SK-N-SH treated with all-trans-retinoic acid at 6 μM for 48 hours (cell line): ENCODE results near the gene MAPK8IP3.

Experiments
- ATAC-seq: fragments of 200-7000 bp; cut with Tn5 transposase; 3 replicates; pipeline ENCODE4 v1.9.1; 2020; ENCODE audit warnings: mild to moderate bottlenecking, moderate library complexity
- ARNTL ChIP-seq: fragments of 450-650 bp; formaldehyde crosslinking; IDR thresholded peaks from 2 replicates; pipeline ENCODE4 v1.5.0; 2020; ENCODE audit warnings: low read depth, mild to moderate bottlenecking, moderate library complexity, borderline replicate concordance
- BACH2 ChIP-seq: fragments of 250-450 bp; sonication (Bioruptor Pico); IDR thresholded peaks from 2 replicates; pipeline ENCODE4 v1.9.0; 2021; ENCODE audit warnings: mild to moderate bottlenecking, borderline replicate concordance
- CREB5 ChIP-seq: fragments of 250-450 bp; sonication (Bioruptor Pico); IDR thresholded peaks from 2 replicates; pipeline ENCODE4 v1.5.1; 2020; ENCODE audit warnings: low read depth, mild to moderate bottlenecking, moderate library complexity
- CSDC2 ChIP-seq: fragments of 250-450 bp; sonication (Bioruptor Pico); IDR thresholded peaks from 2 replicates; pipeline ENCODE4 v1.5.0; 2020; ENCODE audit warnings: mild to moderate bottlenecking, moderate library complexity
- CSRNP3 ChIP-seq: fragments of 250-450 bp; sonication (Bioruptor Pico); IDR thresholded peaks from 2 replicates; pipeline ENCODE4 v1.5.1; 2021; ENCODE audit warnings: mild to moderate bottlenecking, moderate library complexity
- ESRRG ChIP-seq: fragments of 250-450 bp; sonication (Bioruptor Pico); IDR thresholded peaks from 2 replicates; pipeline ENCODE4 v1.6.1; 2021; ENCODE audit warnings: mild to moderate bottlenecking
- GLIS3 ChIP-seq: fragments of 250-450 bp; sonication (Bioruptor Pico); IDR thresholded peaks from 2 replicates; pipeline ENCODE4 v1.5.0; 2020; ENCODE audit warnings: mild to moderate bottlenecking, moderate library complexity
- OSR1 ChIP-seq: fragments of 250-450 bp; sonication (Bioruptor Pico); IDR thresholded peaks from 2 replicates; pipeline ENCODE4 v1.8.0; 2022; ENCODE audit warnings: moderate library complexity, mild to moderate bottlenecking, inconsistent platforms
- PATZ1 ChIP-seq: fragments of 250-450 bp; sonication (Bioruptor Pico); IDR thresholded peaks from 2 replicates; pipeline ENCODE4 v1.8.0; 2020; ENCODE audit warnings: mild to moderate bottlenecking, moderate library complexity, borderline replicate concordance
- POU6F1 ChIP-seq: fragments of 250-450 bp; sonication (Bioruptor Pico); IDR thresholded peaks from 2 replicates; pipeline ENCODE4 v1.8.0; 2021; ENCODE audit warnings: low read depth, mild to moderate bottlenecking, moderate library complexity, borderline replicate concordance
- RARB ChIP-seq: fragments of 250-450 bp; sonication (Bioruptor Pico); IDR thresholded peaks from 2 replicates; pipeline ENCODE4 v1.8.0; 2021; ENCODE audit warnings: mild to moderate bottlenecking, moderate library complexity
- SNAI2 ChIP-seq: fragments of 250-450 bp; sonication (Bioruptor Pico); IDR thresholded peaks from 2 replicates; pipeline ENCODE4 v1.5.0; 2020; ENCODE audit warnings: mild to moderate bottlenecking, moderate library complexity
- TOX ChIP-seq: fragments of 250-450 bp; sonication (Bioruptor Pico); IDR thresholded peaks from 2 replicates; pipeline ENCODE4 v1.8.0; 2021; ENCODE audit warnings: mild to moderate bottlenecking, moderate library complexity, borderline replicate concordance
- TSHZ2 ChIP-seq: fragments of 250-450 bp; sonication (Bioruptor Pico); IDR thresholded peaks from 2 replicates; pipeline ENCODE4 v1.5.0; 2020; ENCODE audit warnings: mild to moderate bottlenecking, moderate library complexity
- ZC3H10 ChIP-seq: fragments of 250-450 bp; sonication (Bioruptor Pico); IDR thresholded peaks from 2 replicates; pipeline ENCODE4 v1.5.1; 2021; ENCODE audit warnings: mild to moderate bottlenecking, moderate library complexity
- ZFP3 ChIP-seq: fragments of 250-450 bp; sonication (Bioruptor Pico); IDR thresholded peaks from 2 replicates; pipeline ENCODE4 v1.5.0; 2020; ENCODE audit warnings: mild to moderate bottlenecking, moderate library complexity
- ZFP30 ChIP-seq: fragments of 450-650 bp; formaldehyde crosslinking; IDR thresholded peaks from 2 replicates; pipeline ENCODE4 v1.5.0; 2022; ENCODE audit warnings: mild to moderate bottlenecking, moderate library complexity
- ZNF565 ChIP-seq: fragments of 450-650 bp; formaldehyde crosslinking; conservative IDR thresholded peaks from 2 replicates; pipeline ENCODE4 v1.5.0; 2020; ENCODE audit warnings: low read depth, mild to moderate bottlenecking, moderate library complexity
- ZNF70 ChIP-seq: fragments of 450-650 bp; formaldehyde crosslinking; IDR thresholded peaks from 2 replicates; pipeline ENCODE4 v1.5.0; 2020; ENCODE audit warnings: mild to moderate bottlenecking, moderate library complexity
- ZNF8 ChIP-seq: fragments of 450-650 bp; formaldehyde crosslinking; IDR thresholded peaks from 2 replicates; pipeline ENCODE4 v1.5.0; 2020; ENCODE audit warnings: mild to moderate bottlenecking, moderate library complexity

Gene MAPK8IP3

GRCh38 chr16:1762196-1762878 lies 56.3 kb downstream of the MAPK8IP3 start:
- ATAC-seq, result no peak
- TF ChIP-seq PATZ1 (CRISPR knock-in tag) (no peak), CSRNP3 (CRISPR knock-in tag) (no peak), GLIS3 (CRISPR knock-in tag) (no peak), ARNTL (CRISPR knock-in tag) (no peak), ZNF8 (no peak), POU6F1 (CRISPR knock-in tag) (no peak)
- TF ChIP-seq, all 23 proteins: peak for 0

- no peak for TF ChIP-seq ARNTL (CRISPR knock-in tag)
- ATAC-seq, result no peak
Observed at GRCh38 chr16:1762879-1763520, 57.0 kb downstream of the MAPK8IP3 start.

GRCh38 chr16:1763521-1764511 lies 57.8 kb downstream of the MAPK8IP3 start:
- TF ChIP-seq ZFP3 (CRISPR knock-in tag) (no peak), ZC3H10 (no peak), RARB (CRISPR knock-in tag) (no peak), BACH2 (no peak), ZFP30 (CRISPR knock-in tag) (no peak), CSDC2 (CRISPR knock-in tag) (no peak), TOX (CRISPR knock-in tag) (no peak), ZNF70 (CRISPR knock-in tag) (no peak), POU6F1 (CRISPR knock-in tag) (no peak), ZNF8 (no peak)
- TF ChIP-seq, all 23 proteins: peak for 0
- no peak for ATAC-seq

- ATAC-seq, result no peak
- TF ChIP-seq ZFP30 (CRISPR knock-in tag) (no peak), ZNF70 (CRISPR knock-in tag) (no peak), ESRRG (CRISPR knock-in tag) (no peak), ZNF565 (CRISPR knock-in tag) (no peak), OSR1 (no peak), SNAI2 (CRISPR knock-in tag) (no peak), ZC3H10 (no peak), ZNF8 (no peak), BACH2 (no peak), POU6F1 (CRISPR knock-in tag) (no peak), TSHZ2 (CRISPR knock-in tag) (no peak), ARNTL (CRISPR knock-in tag) (no peak), CREB5 (CRISPR knock-in tag) (no peak)
Observed at GRCh38 chr16:1764971-1765370, 59.0 kb downstream of the MAPK8IP3 start.
